ENCODE measurements around the gene NCLN.
"Not testable (repeated sequence)": the region's sequence is repeated elsewhere in the genome, so short reads cannot be mapped to it uniquely, and the experiment has no call there.

Gene NCLN

GRCh38 chr19:3185461-3186159 lies at the start of gene NCLN:
TSS of gene NCLN (plus strand) at chr19:3185930. CDS start at chr19:3186031, 101 bp downstream.
- DNase-seq, result peak; percentile 90 to 100 (median 99)

- peak in 1 of 14 donors; percentile 28 for DNase-seq
Observed at GRCh38 chr19:3135961-3136683, 49.6 kb upstream of the NCLN start, which contains the start of gene GNA15. TSS of gene GNA15 (plus strand) at chr19:3136033. CDS start at chr19:3136451, 418 bp downstream.

GRCh38 chr19:3136684-3137055 lies 49.1 kb upstream of the NCLN start:
- no peak for DNase-seq

GRCh38 chr19:3137119-3137518 lies 48.6 kb upstream of the NCLN start:
- no peak for DNase-seq

GRCh38 chr19:3138268-3138667 lies 47.5 kb upstream of the NCLN start:
- DNase-seq, result no peak

GRCh38 chr19:3140667-3141038 lies 45.1 kb upstream of the NCLN start:
- no peak for DNase-seq

- no peak for DNase-seq
Observed at GRCh38 chr19:3142292-3142670, 43.4 kb upstream of the NCLN start.

GRCh38 chr19:3142781-3143337 lies 42.9 kb upstream of the NCLN start:
- no peak for DNase-seq

GRCh38 chr19:3145909-3146676 lies 39.6 kb upstream of the NCLN start:
- peak in 3 of 14 donors; percentile 8 to 29 (median 17) for DNase-seq

- no peak for DNase-seq
Observed at GRCh38 chr19:3146677-3147100, 39.0 kb upstream of the NCLN start.

GRCh38 chr19:3148503-3148902 lies 37.2 kb upstream of the NCLN start:
- DNase-seq, result no peak

GRCh38 chr19:3149089-3149488 lies 36.6 kb upstream of the NCLN start:
- no peak for DNase-seq

- DNase-seq, result no peak
Observed at GRCh38 chr19:3149526-3150505, 35.9 kb upstream of the NCLN start.

GRCh38 chr19:3150739-3151329 lies 34.9 kb upstream of the NCLN start:
- DNase-seq, result no peak

- no peak for DNase-seq
Observed at GRCh38 chr19:3151563-3152418, 33.9 kb upstream of the NCLN start.

GRCh38 chr19:3152419-3152780 lies 33.3 kb upstream of the NCLN start:
- DNase-seq, result no peak

- no peak for DNase-seq
Observed at GRCh38 chr19:3153286-3154230, 32.2 kb upstream of the NCLN start.

- DNase-seq, result not testable (repeated sequence)
Observed at GRCh38 chr19:3154447-3154846, 31.3 kb upstream of the NCLN start.
